ENCODE measurements around the gene TSPAN10. TPM values are rescaled to one million over a fixed set of nuclear protein-coding genes. Genes with fewer than 3 reads are reported as not detected.

The TSPAN10 gene
- total and polyA plus RNA-seq, 2 donors = 0.65 to 1.2 TPM

DNA sequence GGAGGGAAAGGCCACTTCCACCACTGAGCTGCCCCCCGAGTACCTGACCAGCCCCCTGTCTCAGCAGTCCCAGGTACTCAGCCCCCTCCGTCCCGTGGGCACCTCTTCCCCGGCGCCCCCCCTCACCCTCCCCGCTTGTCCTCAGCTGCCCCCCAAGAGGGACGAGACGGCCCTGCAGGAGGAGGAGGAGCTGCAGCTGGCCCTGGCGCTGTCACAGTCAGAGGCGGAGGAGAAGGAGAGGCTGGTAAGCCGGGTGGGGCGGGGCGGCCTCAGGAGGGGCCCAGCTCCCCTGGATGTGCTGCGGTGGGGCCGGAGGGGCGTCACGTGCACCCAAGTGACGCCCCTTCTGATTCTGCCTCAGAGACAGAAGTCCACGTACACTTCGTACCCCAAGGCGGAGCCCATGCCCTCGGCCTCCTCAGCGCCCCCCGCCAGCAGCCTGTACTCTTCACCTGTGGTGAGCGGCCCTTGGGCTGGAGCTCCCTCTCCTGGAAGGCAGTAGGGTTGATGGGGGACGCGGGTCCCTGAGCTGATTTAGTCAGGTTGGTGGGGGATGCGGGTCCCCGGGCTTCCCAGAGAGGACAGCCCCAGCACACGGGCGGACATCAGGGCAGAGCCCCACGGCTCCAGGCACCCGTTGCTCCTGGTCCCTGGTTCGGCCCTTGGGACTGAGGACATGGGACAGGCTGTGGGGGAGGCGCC lies 56.7 kb downstream of the TSPAN10 start:
- no peak overlapping the region for H3K4me3 ChIP-seq (ENCODE audit: low read depth, low read length)
- DNase-seq (ENCODE audit: extremely low spot score) = no peak
- no peaks in the 10 kb centered on the region for H3K4me1 ChIP-seq (ENCODE audit: insufficient read depth)
- WGBS = 87% methylated on average over 35 of the region's 35 CpGs
- H3K27ac ChIP-seq (ENCODE audit: low read depth) = no peak overlapping the region
- H3K36me3 ChIP-seq (ENCODE audit: insufficient read depth) = peaks cover 15% of the 10 kb centered on the region

DNA sequence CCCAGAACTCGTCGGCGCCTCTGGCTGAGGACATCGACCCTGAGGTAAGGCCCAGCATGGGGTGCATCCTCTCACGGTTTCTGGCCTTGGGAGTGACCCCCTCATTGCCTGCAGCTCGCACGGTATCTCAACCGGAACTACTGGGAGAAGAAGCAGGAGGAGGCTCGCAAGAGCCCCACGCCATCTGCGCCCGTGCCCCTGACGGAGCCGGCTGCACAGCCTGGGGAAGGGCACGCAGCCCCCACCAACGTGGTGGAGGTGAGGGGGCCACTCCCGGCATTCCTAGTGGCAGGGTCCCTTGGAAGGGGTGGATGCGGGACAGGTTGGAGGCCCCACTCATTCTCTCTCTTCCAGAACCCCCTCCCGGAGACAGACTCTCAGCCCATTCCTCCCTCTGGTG lies 57.8 kb downstream of the TSPAN10 start:
- Histone ChIP-seq H3K4me1 (ENCODE audit: insufficient read depth) (no peaks in the 10 kb centered on the region), H3K36me3 (ENCODE audit: insufficient read depth) (peaks cover 15% of the 10 kb centered on the region), H3K4me3 (ENCODE audit: low read depth, low read length) (no peak overlapping the region), H3K27ac (ENCODE audit: low read depth) (no peak overlapping the region)
- no peak for DNase-seq (ENCODE audit: extremely low spot score)
- 94% methylated on average over 19 of the region's 19 CpGs for WGBS

DNA sequence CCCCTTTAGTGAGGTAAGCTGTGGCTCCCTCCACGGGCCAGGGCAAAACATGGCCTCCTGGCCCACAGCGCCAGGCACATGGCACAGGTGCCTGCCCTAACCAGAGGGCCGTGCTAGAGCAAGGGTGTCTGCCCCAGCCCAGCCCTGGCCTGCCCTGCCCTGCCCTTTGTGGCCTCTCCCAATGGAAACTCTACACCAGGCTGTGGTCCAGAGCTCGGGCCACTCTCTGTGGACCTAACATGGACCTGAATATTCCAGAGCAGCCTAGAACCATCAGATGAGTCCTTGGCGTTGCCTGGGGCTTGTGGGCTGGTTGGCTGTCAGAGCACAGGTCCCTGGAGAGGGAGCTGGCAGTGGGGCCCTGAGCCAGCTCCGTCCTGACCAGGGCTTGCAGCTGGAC lies 58.2 kb downstream of the TSPAN10 start:
- no peak overlapping the region for H3K4me3 ChIP-seq (ENCODE audit: low read depth, low read length)
- no peak overlapping the region for H3K27ac ChIP-seq (ENCODE audit: low read depth)
- peaks cover 15% of the 10 kb centered on the region for H3K36me3 ChIP-seq (ENCODE audit: insufficient read depth)
- 90% methylated on average over 6 of the region's 6 CpGs for WGBS
- H3K4me1 ChIP-seq (ENCODE audit: insufficient read depth) = no peaks in the 10 kb centered on the region
- DNase-seq (ENCODE audit: extremely low spot score) = no peak

DNA sequence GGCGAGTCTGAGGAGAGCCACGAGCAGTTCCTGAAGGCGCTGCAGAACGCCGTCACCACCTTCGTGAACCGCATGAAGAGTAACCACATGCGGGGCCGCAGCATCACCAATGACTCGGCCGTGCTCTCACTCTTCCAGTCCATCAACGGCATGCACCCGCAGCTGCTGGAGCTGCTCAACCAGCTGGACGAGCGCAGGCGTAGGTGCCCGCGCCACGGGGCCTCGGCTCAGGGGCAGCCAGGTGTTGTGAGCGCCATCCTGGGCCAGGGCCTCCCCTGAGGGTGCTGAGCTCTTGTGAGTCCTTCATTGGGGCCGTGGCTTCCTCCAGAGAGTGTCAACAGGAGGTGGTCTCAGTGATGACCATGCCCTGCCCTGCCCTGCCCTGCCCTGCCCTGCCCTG lies 58.8 kb downstream of the TSPAN10 start:
- no peak overlapping the region for H3K27ac ChIP-seq (ENCODE audit: low read depth)
- 93% methylated on average over 22 of the region's 22 CpGs for WGBS
- peaks cover 17% of the 10 kb centered on the region for H3K36me3 ChIP-seq (ENCODE audit: insufficient read depth)

DNA sequence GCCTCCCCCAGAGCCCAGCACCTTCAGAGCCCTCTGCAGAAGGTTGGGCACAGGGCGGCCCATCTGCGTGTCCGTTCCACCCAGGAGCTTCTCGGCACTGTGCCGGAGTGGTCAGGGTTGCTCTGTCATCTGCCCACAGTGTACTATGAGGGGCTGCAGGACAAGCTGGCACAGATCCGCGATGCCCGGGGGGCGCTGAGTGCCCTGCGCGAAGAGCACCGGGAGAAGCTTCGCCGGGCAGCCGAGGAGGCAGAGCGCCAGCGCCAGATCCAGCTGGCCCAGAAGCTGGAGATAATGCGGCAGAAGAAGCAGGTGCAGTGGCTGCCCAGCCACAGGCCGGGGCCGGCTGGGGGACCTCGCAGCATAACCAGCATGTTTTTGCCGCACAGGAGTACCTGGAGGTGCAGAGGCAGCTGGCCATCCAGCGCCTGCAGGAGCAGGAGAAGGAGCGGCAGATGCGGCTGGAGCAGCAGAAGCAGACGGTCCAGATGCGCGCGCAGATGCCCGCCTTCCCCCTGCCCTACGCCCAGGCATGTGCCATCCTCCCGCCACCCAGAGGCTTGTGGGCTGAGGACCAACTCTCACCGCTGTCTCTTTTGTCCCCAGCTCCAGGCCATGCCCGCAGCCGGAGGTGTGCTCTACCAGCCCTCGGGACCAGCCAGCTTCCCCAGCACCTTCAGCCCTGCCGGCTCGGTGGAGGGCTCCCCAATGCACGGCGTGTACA lies 59.4 kb downstream of the TSPAN10 start:
- 94% methylated on average over 40 of the region's 40 CpGs for WGBS
- Histone ChIP-seq H3K27ac (ENCODE audit: low read depth) (no peak overlapping the region), H3K36me3 (ENCODE audit: insufficient read depth) (peaks cover 20% of the 10 kb centered on the region), H3K4me3 (ENCODE audit: low read depth, low read length) (no peak overlapping the region), H3K4me1 (ENCODE audit: insufficient read depth) (no peaks in the 10 kb centered on the region)
- no peak for DNase-seq (ENCODE audit: extremely low spot score)

More for the DNA sequence above, 58.8 kb downstream of the TSPAN10 start:
- DNase-seq (ENCODE audit: extremely low spot score) = no peak
- no peaks in the 10 kb centered on the region for H3K4me1 ChIP-seq (ENCODE audit: insufficient read depth)
- no peak overlapping the region for H3K4me3 ChIP-seq (ENCODE audit: low read depth, low read length)

DNA sequence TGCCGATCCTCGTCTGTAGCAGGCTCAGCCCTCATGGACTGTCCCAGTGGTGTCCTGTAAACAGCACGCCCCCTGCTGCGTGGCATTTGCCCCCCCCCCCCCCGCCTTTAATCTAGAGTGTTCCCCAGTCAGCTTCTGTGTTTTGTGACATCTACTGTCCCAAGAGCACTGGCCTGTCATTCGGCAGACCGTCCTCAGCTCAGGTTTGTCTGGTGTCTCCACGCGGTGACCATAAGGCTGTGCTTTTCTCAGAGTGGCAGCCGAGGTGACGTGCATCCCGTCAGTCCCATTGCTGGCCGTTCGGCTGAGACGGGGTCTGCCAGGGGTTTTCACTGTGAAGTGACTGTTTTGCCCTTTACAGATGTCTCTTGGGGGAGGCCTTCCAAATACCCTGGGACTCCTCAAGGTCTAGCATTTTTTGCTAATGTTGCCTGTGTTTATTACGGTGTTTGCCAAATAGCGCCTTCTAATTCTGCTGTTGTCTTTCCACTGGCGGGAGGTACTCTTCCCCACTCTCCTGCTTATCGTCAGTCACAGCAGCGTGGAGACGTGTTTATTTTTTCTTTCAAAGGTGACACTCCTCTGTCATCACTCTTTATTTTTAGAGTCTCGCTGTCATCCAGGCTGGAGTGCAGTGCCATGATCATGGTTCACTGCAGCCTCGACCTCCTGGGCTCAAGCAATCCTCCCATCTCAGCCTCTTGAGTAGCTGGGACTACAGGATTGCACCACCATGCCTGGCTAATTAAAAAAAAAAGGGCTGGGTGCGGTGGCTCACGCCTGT lies 60.5 kb downstream of the TSPAN10 start:
- Histone ChIP-seq H3K4me1 (ENCODE audit: insufficient read depth) (peaks cover 5% of the 10 kb centered on the region), H3K27ac (ENCODE audit: low read depth) (no peak overlapping the region), H3K4me3 (ENCODE audit: low read depth, low read length) (no peak overlapping the region), H3K36me3 (ENCODE audit: insufficient read depth) (peaks cover 20% of the 10 kb centered on the region)
- DNase-seq (ENCODE audit: extremely low spot score) = no peak
- WGBS = 83% methylated on average over 25 of the region's 25 CpGs

Small RNA genes within 50 kb of the gene (small RNA-seq; reads per million reads assigned to genes)
- not detected for gene MIR6786

Other genes starting within 250 kb of the TSPAN10 start
- gene BAHCC1, start 241.7 kb upstream of the TSPAN10 start, total RNA-seq = 10.1 TPM
- gene BAHCC1, start 241.7 kb upstream of the TSPAN10 start, polyA plus RNA-seq = 15.9 TPM
- gene ACTG1, start 124.4 kb upstream of the TSPAN10 start, total RNA-seq = 2,267 TPM
- 2,840 TPM for gene ACTG1, start 124.4 kb upstream of the TSPAN10 start, polyA plus RNA-seq
- gene FSCN2, start 108.8 kb upstream of the TSPAN10 start, total RNA-seq = 0.69 TPM
- gene FSCN2, start 108.8 kb upstream of the TSPAN10 start, polyA plus RNA-seq = 0.43 TPM
- gene FAAP100, start 84.8 kb upstream of the TSPAN10 start, total RNA-seq = 14.0 TPM
- gene FAAP100, start 84.8 kb upstream of the TSPAN10 start, polyA plus RNA-seq = 21.0 TPM
- gene NPLOC4, start 84 bp upstream of the TSPAN10 start, total RNA-seq = 36.5 TPM
- 45.3 TPM for gene NPLOC4, start 84 bp upstream of the TSPAN10 start, polyA plus RNA-seq
- gene PDE6G, start 19.3 kb downstream of the TSPAN10 start, total RNA-seq = not detected
- 1.2 TPM for gene PDE6G, start 19.3 kb downstream of the TSPAN10 start, polyA plus RNA-seq
- gene OXLD1, start 29.4 kb downstream of the TSPAN10 start, total RNA-seq = 7.5 TPM
- gene OXLD1, start 29.4 kb downstream of the TSPAN10 start, polyA plus RNA-seq = 47.9 TPM
- gene CCDC137, start 29.5 kb downstream of the TSPAN10 start, total RNA-seq = 4.3 TPM
- 15.9 TPM for gene CCDC137, start 29.5 kb downstream of the TSPAN10 start, polyA plus RNA-seq
- 19.7 TPM for gene ARL16, start 46.6 kb downstream of the TSPAN10 start, total RNA-seq
- 47.0 TPM for gene ARL16, start 46.6 kb downstream of the TSPAN10 start, polyA plus RNA-seq
- gene HGS, start 46.8 kb downstream of the TSPAN10 start, total RNA-seq = 36.1 TPM
- gene HGS, start 46.8 kb downstream of the TSPAN10 start, polyA plus RNA-seq = 92.7 TPM
- 3.3 TPM for gene MRPL12, start 66.2 kb downstream of the TSPAN10 start, total RNA-seq
- gene MRPL12, start 66.2 kb downstream of the TSPAN10 start, polyA plus RNA-seq = 81.3 TPM
- gene SLC25A10, start 75.1 kb downstream of the TSPAN10 start, total RNA-seq = 5.7 TPM
- 12.6 TPM for gene SLC25A10, start 75.1 kb downstream of the TSPAN10 start, polyA plus RNA-seq
- gene GCGR, start 167.0 kb downstream of the TSPAN10 start, total RNA-seq = not detected
- 0.16 TPM for gene GCGR, start 167.0 kb downstream of the TSPAN10 start, polyA plus RNA-seq
- gene MCRIP1, start 196.1 kb downstream of the TSPAN10 start, total RNA-seq = 43.8 TPM
- gene MCRIP1, start 196.1 kb downstream of the TSPAN10 start, polyA plus RNA-seq = 190 TPM
- gene PPP1R27, start 197.9 kb downstream of the TSPAN10 start, total RNA-seq = not detected
- gene PPP1R27, start 197.9 kb downstream of the TSPAN10 start, polyA plus RNA-seq = not detected
- gene P4HB, start 223.3 kb downstream of the TSPAN10 start, total RNA-seq = 262 TPM
- 367 TPM for gene P4HB, start 223.3 kb downstream of the TSPAN10 start, polyA plus RNA-seq
- gene ARHGDIA, start 234.1 kb downstream of the TSPAN10 start, total RNA-seq = 31.0 TPM
- 277 TPM for gene ARHGDIA, start 234.1 kb downstream of the TSPAN10 start, polyA plus RNA-seq